ENCODE data around the gene PGAM5.
"Not testable (repeated sequence)": the region's sequence is repeated elsewhere in the genome, so short reads cannot be mapped to it uniquely, and the experiment has no call there.

The PGAM5 gene

GRCh38 chr12:132690112-132690511, 20.5 kb upstream of the PGAM5 start:
- no peak for DNase-seq
- H3K36me3 ChIP-seq (replicated peaks; ENCODE audit: insufficient read depth, low read length), result no peaks in the 10 kb centered on the region
- H3K79me2 ChIP-seq (ENCODE audit: low read length), result peaks cover 17% of the 10 kb centered on the region
- H3K27ac ChIP-seq (ENCODE audit: low read length), result no peak overlapping the region
- H3K27me3 ChIP-seq (replicated peaks; ENCODE audit: insufficient read depth, low read length), result no peaks in the 10 kb centered on the region
- H4K20me1 ChIP-seq (ENCODE audit: insufficient read depth, low read length), result no peaks in the 10 kb centered on the region
- H3K9ac ChIP-seq (ENCODE audit: low read length), result no peak overlapping the region
- no peak overlapping the region for H3K4me3 ChIP-seq (ENCODE audit: low read length)
- H3K4me2 ChIP-seq (ENCODE audit: low read depth, low read length), result no peak overlapping the region
- no peak overlapping the region for H2AFZ ChIP-seq (ENCODE audit: low read length)
- H3F3A ChIP-seq (ENCODE audit: insufficient read depth, low read length), result no peaks in the 10 kb centered on the region
- no peaks in the 10 kb centered on the region for H3K9me2 ChIP-seq (replicated peaks; ENCODE audit: insufficient read depth, low read length)
- TF ChIP-seq EZH2 (optimal IDR thresholded peaks at IDR 0.05; ENCODE audit: low read depth, low read length) (no peak), CTCF (IDR thresholded peaks at IDR 0.05; ENCODE audit: low read length) (no peak), EZH2phosphoT487 (IDR thresholded peaks at IDR 0.05; ENCODE audit: low read length) (no peak)
- no peaks in the 10 kb centered on the region for H3K4me1 ChIP-seq (ENCODE audit: low read length)
- H3K9me3 ChIP-seq (replicated peaks; ENCODE audit: insufficient read depth, low read length), result no peaks in the 10 kb centered on the region

GRCh38 chr12:132692030-132692429, 18.6 kb upstream of the PGAM5 start:
- H3K4me1 ChIP-seq (ENCODE audit: low read length); H3K27ac ChIP-seq (ENCODE audit: low read length); DNase-seq; H3K4me2 ChIP-seq (ENCODE audit: low read depth, low read length); H3K27me3 ChIP-seq (replicated peaks; ENCODE audit: insufficient read depth, low read length); H2AFZ ChIP-seq (ENCODE audit: low read length); H3K36me3 ChIP-seq (replicated peaks; ENCODE audit: insufficient read depth, low read length); H3K9me3 ChIP-seq (replicated peaks; ENCODE audit: insufficient read depth, low read length); H3K79me2 ChIP-seq (ENCODE audit: low read length); H3K9ac ChIP-seq (ENCODE audit: low read length); H3F3A ChIP-seq (ENCODE audit: insufficient read depth, low read length); H3K4me3 ChIP-seq (ENCODE audit: low read length); H4K20me1 ChIP-seq (ENCODE audit: insufficient read depth, low read length); H3K9me2 ChIP-seq (replicated peaks; ENCODE audit: insufficient read depth, low read length): not testable (repeated sequence)

GRCh38 chr12:132694888-132695287, 15.8 kb upstream of the PGAM5 start:
- H3K36me3 ChIP-seq (replicated peaks; ENCODE audit: insufficient read depth, low read length); H3K4me3 ChIP-seq (ENCODE audit: low read length); H3F3A ChIP-seq (ENCODE audit: insufficient read depth, low read length); DNase-seq; H3K9me2 ChIP-seq (replicated peaks; ENCODE audit: insufficient read depth, low read length); H2AFZ ChIP-seq (ENCODE audit: low read length); H3K27me3 ChIP-seq (replicated peaks; ENCODE audit: insufficient read depth, low read length); H3K27ac ChIP-seq (ENCODE audit: low read length); H3K79me2 ChIP-seq (ENCODE audit: low read length); H3K4me1 ChIP-seq (ENCODE audit: low read length); H3K9ac ChIP-seq (ENCODE audit: low read length); H3K4me2 ChIP-seq (ENCODE audit: low read depth, low read length); H3K9me3 ChIP-seq (replicated peaks; ENCODE audit: insufficient read depth, low read length); H4K20me1 ChIP-seq (ENCODE audit: insufficient read depth, low read length): not testable (repeated sequence)

GRCh38 chr12:132695431-132695830, 15.2 kb upstream of the PGAM5 start:
- TF ChIP-seq CTCF (IDR thresholded peaks at IDR 0.05; ENCODE audit: low read length) (no peak), EZH2phosphoT487 (IDR thresholded peaks at IDR 0.05; ENCODE audit: low read length) (no peak), EZH2 (optimal IDR thresholded peaks at IDR 0.05; ENCODE audit: low read depth, low read length) (no peak)
- Histone ChIP-seq H3K27ac (ENCODE audit: low read length) (no peak overlapping the region), H3K4me3 (ENCODE audit: low read length) (no peak overlapping the region), H4K20me1 (ENCODE audit: insufficient read depth, low read length) (no peaks in the 10 kb centered on the region), H3K36me3 (replicated peaks; ENCODE audit: insufficient read depth, low read length) (no peaks in the 10 kb centered on the region), H2AFZ (ENCODE audit: low read length) (no peak overlapping the region), H3K9me3 (replicated peaks; ENCODE audit: insufficient read depth, low read length) (no peaks in the 10 kb centered on the region), H3K9ac (ENCODE audit: low read length) (no peak overlapping the region), H3K9me2 (replicated peaks; ENCODE audit: insufficient read depth, low read length) (no peaks in the 10 kb centered on the region), H3K27me3 (replicated peaks; ENCODE audit: insufficient read depth, low read length) (no peaks in the 10 kb centered on the region), H3K79me2 (ENCODE audit: low read length) (no peaks in the 10 kb centered on the region), H3K4me2 (ENCODE audit: low read depth, low read length) (no peak overlapping the region), H3F3A (ENCODE audit: insufficient read depth, low read length) (no peaks in the 10 kb centered on the region), H3K4me1 (ENCODE audit: low read length) (no peaks in the 10 kb centered on the region)
- no peak for DNase-seq

Data from MM.1S (cell line).